CD14-positive monocyte (primary cell): ENCODE measurements around the gene ANTKMT. TPM values are rescaled to one million over a fixed set of nuclear protein-coding genes. Genes with fewer than 3 reads are reported as not detected.
A peak's percentile ranks its signal among the peaks of the same experiment; 100 is the strongest.

Experiments used
- DNase-seq, 3 donors: peaks; one replicate each; pipeline ENCODE4 v3.0.0-alpha.2; 2011 to 2022
- H2AFZ ChIP-seq: 2 replicates; pipeline ENCODE4 v1.6.0; 2012; ENCODE audit warnings: mild to moderate bottlenecking, low read depth, low read length, inconsistent platforms; ENCODE audit not compliant: insufficient read depth, poor library complexity, severe bottlenecking
- H3K27ac ChIP-seq, 2 donors: 1 replicate in 1 of 2; 2 replicates in 1 of 2; pipeline ENCODE4 v1.5.1; 2012 to 2013; ENCODE audit warnings: low read length in 2 of 2, control low read depth in 1 of 2, inconsistent platforms in 1 of 2, low read depth in 1 of 2, mild to moderate bottlenecking in 1 of 2
- H3K27me3 ChIP-seq, 2 donors: one replicate each; pipeline versions ENCODE4 v1.6.0 to v1.6.1; 2011 to 2013; ENCODE audit warnings: low read length in 2 of 2; ENCODE audit not compliant: control insufficient read depth in 2 of 2, insufficient read depth in 2 of 2
- H3K36me3 ChIP-seq, 2 donors: replicated peaks in 1 of 2; 1 replicate in 1 of 2; 2 replicates in 1 of 2; pipeline versions ENCODE4 v1.5.1 to v1.6.1; 2012 to 2013; ENCODE audit warnings: low read length in 2 of 2, control low read depth in 1 of 2, inconsistent platforms in 1 of 2, mild to moderate bottlenecking in 1 of 2; ENCODE audit not compliant: insufficient read depth in 2 of 2, control insufficient read depth in 1 of 2
- H3K4me1 ChIP-seq, 2 donors: 1 replicate in 1 of 2; 2 replicates in 1 of 2; pipeline versions ENCODE4 v1.5.1 to v1.6.1; 2012 to 2013; ENCODE audit warnings: low read length in 2 of 2, control low read depth in 1 of 2, inconsistent platforms in 1 of 2, mild to moderate bottlenecking in 1 of 2, moderate library complexity in 1 of 2; ENCODE audit not compliant: insufficient read depth in 2 of 2, control insufficient read depth in 1 of 2
- H3K4me2 ChIP-seq: replicated peaks from 2 replicates; pipeline ENCODE3; 2012; ENCODE audit warnings: low read length, moderate library complexity, mild to moderate bottlenecking; ENCODE audit not compliant: poor library complexity, severe bottlenecking; ENCODE audit errors: extremely low read depth
- H3K4me3 ChIP-seq, 3 experiments: fragments of 200-600 bp in 1 of 3; sonication (generic) in 1 of 3; replicated peaks in 1 of 3; 1 replicate in 2 of 3; 2 replicates in 1 of 3; pipeline ENCODE4 v1.5.1; 2011 to 2013; ENCODE audit warnings: low read length in 3 of 3, mild to moderate bottlenecking in 3 of 3, control low read depth in 2 of 3, low read depth in 2 of 3, inconsistent platforms in 1 of 3, moderate library complexity in 1 of 3
- H3K79me2 ChIP-seq: 2 replicates; pipeline ENCODE4 v1.6.0; 2012; ENCODE audit warnings: mild to moderate bottlenecking, control low read depth, inconsistent platforms, low read length, moderate library complexity; ENCODE audit not compliant: insufficient read depth
- H3K9ac ChIP-seq: 2 replicates; pipeline ENCODE4 v1.6.0; 2017; ENCODE audit warnings: low read length, mild to moderate bottlenecking; ENCODE audit not compliant: insufficient read depth, poor library complexity, severe bottlenecking
- H3K9me3 ChIP-seq, 2 donors: replicated peaks in 1 of 2; 1 replicate in 1 of 2; 2 replicates in 1 of 2; pipeline versions ENCODE4 v1.5.1 to v1.6.1; 2012 to 2013; ENCODE audit warnings: low read length in 2 of 2, control low read depth in 1 of 2; ENCODE audit not compliant: control insufficient read depth in 1 of 2, insufficient read depth in 1 of 2
- H4K20me1 ChIP-seq: 2 replicates; pipeline ENCODE4 v1.6.0; 2012; ENCODE audit warnings: mild to moderate bottlenecking, low read length, control low read depth, moderate library complexity; ENCODE audit not compliant: insufficient read depth
- H3K27ac Mint-ChIP-seq, 7 donors: one replicate each; pipeline ENCODE4 v1.8.0; 2020; ENCODE audit warnings: mild to moderate bottlenecking in 7 of 7, mixed read lengths in 7 of 7, moderate library complexity in 6 of 7, inconsistent platforms in 2 of 7
- H3K27me3 Mint-ChIP-seq, 3 donors: one replicate each; pipeline ENCODE4 v1.8.0; 2021 to 2022; ENCODE audit warnings: low read depth in 3 of 3, mild to moderate bottlenecking in 3 of 3, mixed read lengths in 3 of 3, moderate library complexity in 3 of 3, inconsistent platforms in 1 of 3
- H3K36me3 Mint-ChIP-seq, 2 donors: one replicate each; pipeline ENCODE4 v1.8.0; 2020; ENCODE audit warnings: mixed read lengths in 2 of 2, inconsistent platforms in 1 of 2, mild to moderate bottlenecking in 1 of 2
- H3K4me1 Mint-ChIP-seq: one replicate; pipeline ENCODE4 v1.8.0; 2020; ENCODE audit warnings: mild to moderate bottlenecking, mixed read lengths
- H3K4me3 Mint-ChIP-seq, 2 donors: one replicate each; pipeline ENCODE4 v1.8.0; 2020; ENCODE audit warnings: mild to moderate bottlenecking in 2 of 2, mixed read lengths in 2 of 2, moderate library complexity in 1 of 2
- H3K9me3 Mint-ChIP-seq, 7 donors: one replicate each; pipeline ENCODE4 v1.8.0; 2020 to 2022; ENCODE audit warnings: mixed read lengths in 7 of 7, mild to moderate bottlenecking in 6 of 7, moderate library complexity in 6 of 7, inconsistent platforms in 2 of 7
- CTCF ChIP-seq: fragments of 200-600 bp; IDR thresholded peaks from one replicate; pipeline ENCODE4 v1.8.0; 2022; ENCODE audit warnings: antibody characterized with exemption, mild to moderate bottlenecking
- WGBS: methylation state at CpG from one replicate; pipeline ENCODE4 v1.1.5; 2013; ENCODE audit warnings: missing lambda C conversion rate; ENCODE audit not compliant: insufficient coverage; 5-methylcytosine and 5-hydroxymethylcytosine counted together
- intact Hi-C, 2 donors: fragments of 100-400 bp; cut with micrococcal nuclease; formaldehyde crosslinking; loops; one replicate each; pipeline versions ENCODE4 v1.15.0 to v1.15.1; 2023
- polyA plus RNA-seq, 3 donors: library from polyadenylated mRNA; depleted of rRNA in 1 of 3; unstranded in 2 of 3; stranded (reverse) in 1 of 3; fragments of 300-500 nt in 2 of 3; fragments of >200 nt in 1 of 3; fragmentation: Illumina TruSeq in 2 of 3; gene quantifications; 1 replicate in 2 of 3; 2 replicates in 1 of 3; pipeline ENCODE4 v1.2.3, GENCODE V29; 2012 to 2021

Gene ANTKMT
- polyA plus RNA-seq, 3 donors: 21.5 to 56.3 (median 34.4) TPM

DNA sequence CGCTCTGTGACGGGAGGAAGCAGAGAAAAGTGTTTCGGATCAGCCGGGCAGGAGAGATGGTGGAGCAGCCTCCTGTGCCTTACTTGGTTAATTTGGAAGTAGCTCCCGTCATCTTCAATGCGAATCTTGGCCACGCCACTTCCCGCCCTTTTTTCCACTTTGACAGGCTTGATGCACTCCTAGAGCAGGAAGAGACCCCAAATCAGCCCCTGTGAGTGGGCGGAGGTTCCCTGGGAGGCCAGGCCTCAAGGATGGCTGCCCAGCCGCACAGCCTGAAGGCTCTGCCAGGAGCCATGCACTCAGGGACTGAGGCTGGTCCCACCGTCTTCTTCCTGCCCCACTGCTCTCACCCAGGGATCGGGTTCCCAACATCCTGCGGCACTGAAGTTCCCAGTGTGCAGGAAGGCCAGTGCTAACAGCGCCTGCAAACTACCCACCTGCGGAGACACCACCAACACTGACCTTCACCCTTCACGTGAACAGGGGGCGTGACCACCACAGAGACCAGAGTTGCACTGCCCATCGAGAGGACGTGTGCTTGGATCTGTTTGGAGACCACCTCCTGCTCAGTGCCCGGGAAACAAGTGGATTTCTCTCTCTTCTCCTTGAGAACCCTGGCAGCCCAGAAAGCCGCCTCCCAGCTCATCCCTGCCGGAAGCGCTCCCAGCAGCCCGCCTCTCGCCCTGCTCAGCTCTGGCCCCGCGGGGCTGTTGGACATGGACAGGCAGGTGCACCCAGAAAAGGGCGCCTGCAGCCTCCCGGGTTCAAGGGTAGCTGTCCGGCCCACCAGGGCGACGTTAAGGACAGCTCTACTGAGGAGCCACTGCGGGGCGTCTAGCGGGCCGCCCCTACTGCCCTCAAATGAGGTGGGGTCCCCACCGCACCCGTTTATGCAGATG is 18.9 kb downstream of the ANTKMT start:
- peaks cover 32 to 35% of the 10 kb centered on the region in 2 donors for H3K36me3 ChIP-seq
- no peaks in the 10 kb centered on the region for H3K27me3 ChIP-seq
- peaks cover 12% of the 10 kb centered on the region for H3K79me2 ChIP-seq
- peaks cover 0 to 3% (median 0%) of the 10 kb centered on the region in 3 donors for H3K27me3 Mint-ChIP-seq
- peak overlapping the region; percentile 86 for H3K9ac ChIP-seq
- H3K4me1 ChIP-seq: peaks cover 14 to 17% of the 10 kb centered on the region in 2 donors
- H3K4me3 ChIP-seq: peak overlapping the region; percentile 84 to 96 (median 90)
- peaks cover 16% of the 10 kb centered on the region for H3K4me1 Mint-ChIP-seq
- peaks cover 5% of the 10 kb centered on the region for H4K20me1 ChIP-seq
- intact Hi-C loops: no loop called here
- TF ChIP-seq CTCF: no peak
- 56% methylated on average over 38 of the region's 38 CpGs for WGBS
- H2AFZ ChIP-seq: peak overlapping the region; percentile 91
- H3K9me3 ChIP-seq: no peaks in the 10 kb centered on the region
- peak overlapping the region in 2 of 7 donors; percentile 23 to 58 for H3K27ac Mint-ChIP-seq
- DNase-seq: no peak
- peak overlapping the region; percentile 81 to 85 for H3K4me3 Mint-ChIP-seq
- peaks cover 32 to 48% of the 10 kb centered on the region in 2 donors for H3K36me3 Mint-ChIP-seq
- H3K4me2 ChIP-seq: peak overlapping the region; percentile 91
- H3K9me3 Mint-ChIP-seq: no peaks in the 10 kb centered on the region
- H3K27ac ChIP-seq: peak overlapping the region in 1 of 2 donors; percentile 76

DNA sequence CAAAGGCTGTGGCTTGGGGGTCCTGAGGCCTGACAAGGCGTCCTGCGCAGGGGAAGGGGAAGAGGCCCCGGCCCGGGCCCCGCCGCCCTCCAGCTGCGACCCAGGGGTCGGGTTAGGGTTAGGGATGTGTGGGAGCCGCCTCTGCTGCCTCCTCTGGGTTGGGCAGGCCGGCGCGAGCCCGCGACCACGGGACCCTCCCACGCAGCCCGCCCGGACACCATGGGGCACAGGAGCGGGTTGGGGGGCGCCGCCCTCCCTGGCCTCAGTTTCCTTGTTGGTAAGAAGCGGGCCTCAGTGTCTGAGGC is 19.5 kb downstream of the ANTKMT start:
- 0% methylated on average over 21 of the region's 22 CpGs for WGBS
- Histone ChIP-seq H4K20me1 (peaks cover 5% of the 10 kb centered on the region), H3K9me3 (no peaks in the 10 kb centered on the region), H3K27me3 (no peaks in the 10 kb centered on the region), H3K36me3 (peaks cover 26 to 29% of the 10 kb centered on the region in 2 donors), H3K4me3 (peak overlapping the region; percentile 84 to 96 (median 90)), H3K4me1 (peaks cover 14 to 17% of the 10 kb centered on the region in 2 donors), H2AFZ (peak overlapping the region; percentile 91), H3K9ac (peak overlapping the region; percentile 86), H3K27ac (peak overlapping the region in 1 of 2 donors; percentile 76), H3K4me2 (peak overlapping the region; percentile 91), H3K79me2 (peaks cover 12% of the 10 kb centered on the region)
- Mint-ChIP-seq H3K27ac (peak overlapping the region in 2 of 7 donors; percentile 63 to 82), H3K9me3 (no peaks in the 10 kb centered on the region), H3K27me3 (no peaks in the 10 kb centered on the region), H3K4me3 (peak overlapping the region; percentile 81 to 85), H3K36me3 (peaks cover 26 to 42% of the 10 kb centered on the region in 2 donors), H3K4me1 (peaks cover 16% of the 10 kb centered on the region)
- DNase-seq: no peak
- intact Hi-C loops: no loop called here
- TF ChIP-seq CTCF: no peak
